K562 (cell line): Measurements from ENCODE around the gene HOXC10. TPM values are rescaled to one million over a fixed set of nuclear protein-coding genes. Genes with fewer than 3 reads are reported as not detected.

Experiments
- ATAC-seq: fragments of 200-7000 bp; cut with Tn5 transposase; 3 replicates; pipeline ENCODE4 v1.9.1; 2020; ENCODE audit warnings: moderate library complexity
- BruUV-seq: library from RNA; stranded (reverse); fragments of 400-500 nt; replicated peaks from 2 replicates; lab custom pipeline; 2021; lab: Mats Ljungman, UMichigan
- CTCF ChIA-PET: fragments of 300-600 bp; formaldehyde crosslinking; extraction: SDS; loops from one replicate; lab custom pipeline; 2021; ENCODE audit warnings: low intra/inter-chr PET ratio; lab: Yijun Ruan, JAX
- POLR2A ChIA-PET: fragments of 300-600, 350-650 bp; sonication (Branson Sonifier 250); formaldehyde crosslinking; extraction: SDS; loops from one replicate; lab custom pipeline; 2021; ENCODE audit warnings: antibody characterized with exemption, inconsistent platforms; lab: Yijun Ruan, JAX
- DNase-seq, 4 experiments: peaks; one replicate each; pipeline versions ENCODE4 v3.0.0 to v3.0.0-alpha.2; 2011 to 2018; ENCODE audit warnings: low spot score in 3 of 4, mixed read lengths in 3 of 4; ENCODE audit errors: extremely low read depth in 1 of 4
- FAIRE-seq: peaks from 2 replicates; lab custom pipeline; 2011; peaks lifted over from hg19 to GRCh38; lab: Jason Lieb, UNC
- H2AFZ ChIP-seq: 2 replicates; pipeline ENCODE4 v1.6.0; 2011; ENCODE audit warnings: low read depth, low read length, control low read depth, inconsistent platforms
- H3K27ac ChIP-seq: fragments of 200-600 bp; 3 replicates; pipeline ENCODE4 v1.8.0; 2011; ENCODE audit warnings: low read depth, mild to moderate bottlenecking, control low read depth, inconsistent platforms, low read length, moderate library complexity, mixed read lengths; ENCODE audit errors: extremely low read depth
- H3K27me3 ChIP-seq, 2 experiments: fragments of 300-600 bp in 1 of 2; 2 replicates in 1 of 2; 3 replicates in 1 of 2; pipeline versions ENCODE4 v1.6.0 to v1.8.0; 2011; ENCODE audit warnings: inconsistent platforms in 2 of 2, low read length in 2 of 2, mild to moderate bottlenecking in 1 of 2, mixed read lengths in 1 of 2, moderate library complexity in 1 of 2; ENCODE audit not compliant: control insufficient read depth in 2 of 2, insufficient read depth in 2 of 2
- H3K36me3 ChIP-seq: fragments of 300-600 bp; 3 replicates; pipeline ENCODE4 v1.8.0; 2011; ENCODE audit warnings: mild to moderate bottlenecking, low read length, inconsistent platforms; ENCODE audit not compliant: control insufficient read depth, insufficient read depth
- H3K4me1 ChIP-seq, 2 experiments: fragments of 200-600 bp in 1 of 2; replicated peaks in 1 of 2; 2 replicates in 1 of 2; 3 replicates in 1 of 2; pipeline versions ENCODE4 v1.5.1 to v1.8.0; 2011; ENCODE audit warnings: inconsistent platforms in 2 of 2, low read length in 2 of 2, mild to moderate bottlenecking in 1 of 2, mixed read lengths in 1 of 2, moderate library complexity in 1 of 2; ENCODE audit not compliant: control insufficient read depth in 2 of 2, insufficient read depth in 2 of 2
- H3K4me2 ChIP-seq: 2 replicates; pipeline ENCODE4 v1.6.1; 2011; ENCODE audit warnings: low read length, control low read depth, inconsistent platforms, mixed read lengths; ENCODE audit not compliant: insufficient read depth
- H3K4me3 ChIP-seq: fragments of 200-600 bp; sonication (generic), shearing (Covaris generic); 2 replicates; pipeline ENCODE4 v1.5.1; 2016; ENCODE audit warnings: control low read depth, inconsistent platforms
- H3K79me2 ChIP-seq: fragments of 200-600 bp; 3 replicates; pipeline ENCODE4 v1.8.0; 2011; ENCODE audit warnings: low read length, inconsistent platforms; ENCODE audit not compliant: control insufficient read depth, insufficient read depth
- H3K9ac ChIP-seq, 2 experiments: 2 replicates each; pipeline versions ENCODE4 v1.6.0 to v1.6.1; 2011; ENCODE audit warnings: low read depth in 2 of 2, low read length in 2 of 2, control low read depth in 1 of 2, inconsistent platforms in 1 of 2, mild to moderate bottlenecking in 1 of 2, mixed read lengths in 1 of 2; ENCODE audit not compliant: insufficient read depth in 1 of 2
- H3K9me1 ChIP-seq: one replicate; pipeline ENCODE4 v1.6.0; 2011; ENCODE audit warnings: inconsistent platforms, mild to moderate bottlenecking, low read length, moderate library complexity; ENCODE audit not compliant: control insufficient read depth, insufficient read depth
- H3K9me3 ChIP-seq: replicated peaks from 2 replicates; pipeline ENCODE4 v1.5.1; 2011; ENCODE audit warnings: low read depth, low read length, inconsistent platforms; ENCODE audit not compliant: control insufficient read depth, insufficient read depth
- H4K20me1 ChIP-seq: replicated peaks from 2 replicates; pipeline ENCODE4 v1.6.1; 2011; ENCODE audit warnings: low read length, inconsistent platforms, mixed read lengths; ENCODE audit not compliant: control insufficient read depth, insufficient read depth
- CEBPG ChIP-seq, 3 experiments: fragments of 200-800 bp in 1 of 3; sonication (Bioruptor generic) in 1 of 3; sonication (generic) in 1 of 3; formaldehyde crosslinking in 1 of 3; IDR thresholded peaks in 2 of 3; conservative IDR thresholded peaks in 1 of 3; 2 replicates each; pipeline versions ENCODE4 v1.6.1 to v1.8.0; 2016 to 2022; ENCODE audit warnings: missing compliant biosample characterization in 2 of 3, missing genetic modification characterization in 2 of 3, mild to moderate bottlenecking in 1 of 3, missing genetic modification reagents in 1 of 3
- MNT ChIP-seq, 2 experiments: fragments of 450-650 bp; conservative IDR thresholded peaks; 2 replicates each; pipeline ENCODE4 v1.6.1; 2017; ENCODE audit warnings: mild to moderate bottlenecking in 2 of 2, moderate library complexity in 2 of 2
- ZFX ChIP-seq: sonication (generic); formaldehyde crosslinking; IDR thresholded peaks from 2 replicates; pipeline ENCODE4 v1.8.0; 2022; ENCODE audit warnings: mild to moderate bottlenecking, missing genetic modification reagents, moderate library complexity
- WGBS: fragments of 100-300 bp; shearing (Covaris generic); methylation state at CpG from one replicate; pipeline ENCODE4 v1.1.6; 2016; ENCODE audit warnings: low coverage, mixed read lengths; ENCODE audit not compliant: insufficient coverage; ENCODE audit errors: missing lambda C conversion rate; 5-methylcytosine and 5-hydroxymethylcytosine counted together
- in situ Hi-C: fragments of 300-500 bp; cut with MboI; formaldehyde crosslinking; loops from 4 replicates; pipeline ENCODE4 v1.15.0; 2018; ENCODE audit warnings: inconsistent platforms, mixed read lengths
- intact Hi-C: fragments of 100-400 bp; cut with micrococcal nuclease; formaldehyde crosslinking; loops from 2 replicates; pipeline ENCODE4 v1.14.2; 2022
- polyA plus RNA-seq, 8 experiments: library from polyadenylated mRNA; depleted of rRNA in 4 of 8; stranded (reverse) in 5 of 8; unstranded in 3 of 8; fragments of >200 nt; fragmentation: Nextera tagmentation in 2 of 8; fragmentation: Illumina TruSeq in 1 of 8; extraction: Ambion mirVana in 2 of 8; extraction: Trizol in 1 of 8; gene quantifications; 2 replicates each; pipeline versions ENCODE4 v1.2.1 to v1.2.3, GENCODE V29; 2011 to 2014; ENCODE audit warnings: inconsistent platforms in 1 of 8, missing spikeins in 1 of 8
- total RNA-seq, 7 experiments: library from RNA; depleted of rRNA in 6 of 7; stranded (reverse); fragments of >200 nt in 6 of 7; fragmentation: Illumina TruSeq in 2 of 7; extraction: Trizol in 2 of 7; gene quantifications; 2 replicates each; pipeline versions ENCODE4 v1.2.1 to v1.2.3, GENCODE V29; 2011 to 2021; ENCODE audit warnings: low replicate concordance in 1 of 7

HOXC10 gene
- total and polyA plus RNA-seq, 9 of the 15 experiments (the other 6 are each of a cell fraction or from before 2014, with no cell fraction given) = 0.13 to 0.77 (median 0.35) TPM; not detected in 2

- H3K9ac ChIP-seq = no peak overlapping the region
- no peak overlapping the region for H3K4me3 ChIP-seq
- no peaks in the 10 kb centered on the region for H3K9me1 ChIP-seq
- DNase-seq (no peak), FAIRE-seq (no peak), ATAC-seq (no peak)
- H4K20me1 ChIP-seq = no peaks in the 10 kb centered on the region
- H3K9me3 ChIP-seq = no peaks in the 10 kb centered on the region
- no peaks in the 10 kb centered on the region for H3K27me3 ChIP-seq
- no TSS peak for BruUV-seq
- H2AFZ ChIP-seq = no peak overlapping the region
- in situ Hi-C loops = no loop called here
- intact Hi-C loops = loop anchor here (10.0 kb wide), 1 partner anchor 280 kb away; no protein-coding TSS in a partner anchor
- H3K4me2 ChIP-seq = no peak overlapping the region
- TF ChIP-seq ZFX (CRISPR knock-in tag) (peak; percentile 14; the same call in 1 of the 2 replicates), MNT (conservative IDR thresholded peaks at IDR 0.05) (no peak), CEBPG (CRISPR knock-in tag; IDR thresholded peaks at IDR 0.05) (peak; percentile 24; the same call in 1 of the 2 replicates), CEBPG (tag; conservative IDR thresholded peaks at IDR 0.05 in 1 of 2, IDR thresholded peaks at IDR 0.05 in 1 of 2) (no peak)
- peaks cover 19 to 33% of the 10 kb centered on the region in 2 experiments for H3K4me1 ChIP-seq
- peaks cover 3% of the 10 kb centered on the region; the same call in 2 of the 3 replicates for H3K79me2 ChIP-seq
- POLR2A ChIA-PET = interaction anchor here (0.6 to 1.2 kb wide), 3 partner anchors 18 to 675 kb away, joined by 3 to 4 read pairs (median 3); no protein-coding TSS in a partner anchor
- 72% methylated on average over 23 of the region's 23 CpGs for WGBS
- CTCF ChIA-PET = no interaction called here
- H3K36me3 ChIP-seq = no peaks in the 10 kb centered on the region
- no peak overlapping the region for H3K27ac ChIP-seq
These were observed 30.3 kb downstream of the HOXC10 start for GRCh38 chr12:54015018-54015931.
